Astrocyte (in vitro differentiated cells and primary cell): Measurements from ENCODE around the gene TBRG1. TPM values are rescaled to one million over a fixed set of nuclear protein-coding genes. Genes with fewer than 3 reads are reported as not detected.
"Not testable (repeated sequence)": the region's sequence is repeated elsewhere in the genome, so short reads cannot be mapped to it uniquely, and the experiment has no call there.

Experiments used
- DNase-seq: peaks from one replicate; pipeline ENCODE4 v3.0.0-alpha.2; 2010; ENCODE audit warnings: low read depth
- FAIRE-seq: peaks from 2 replicates; lab custom pipeline; 2011; peaks lifted over from hg19 to GRCh38; lab: Jason Lieb, UNC
- H2AFZ ChIP-seq: 2 replicates; pipeline ENCODE4 v1.6.0; 2012; ENCODE audit warnings: low read depth, low read length, inconsistent platforms
- H3K27ac ChIP-seq: 2 replicates; pipeline ENCODE4 v1.5.1; 2011; ENCODE audit warnings: low read depth, low read length, inconsistent platforms
- H3K27me3 ChIP-seq: 2 replicates; pipeline ENCODE4 v1.6.0; 2011; ENCODE audit warnings: low read length, inconsistent platforms; ENCODE audit not compliant: insufficient read depth
- H3K36me3 ChIP-seq: 2 replicates; pipeline ENCODE4 v1.5.1; 2011; ENCODE audit warnings: low read length, inconsistent platforms; ENCODE audit not compliant: insufficient read depth
- H3K4me1 ChIP-seq: 2 replicates; pipeline ENCODE4 v1.5.1; 2011; ENCODE audit warnings: low read length, inconsistent platforms; ENCODE audit not compliant: insufficient read depth
- H3K4me2 ChIP-seq: 2 replicates; pipeline ENCODE4 v1.6.0; 2012; ENCODE audit warnings: low read length, inconsistent platforms
- H3K4me3 ChIP-seq: 2 replicates; pipeline ENCODE4 v1.5.1; 2011; ENCODE audit warnings: low read depth, mild to moderate bottlenecking, low read length, inconsistent platforms; ENCODE audit not compliant: insufficient read depth
- H3K79me2 ChIP-seq: 2 replicates; pipeline ENCODE4 v1.6.0; 2012; ENCODE audit warnings: mild to moderate bottlenecking, low read length, inconsistent platforms; ENCODE audit not compliant: insufficient read depth
- H3K9ac ChIP-seq: 2 replicates; pipeline ENCODE4 v1.6.0; 2012; ENCODE audit warnings: mild to moderate bottlenecking, low read length, inconsistent platforms
- H3K9me3 ChIP-seq: 2 replicates; pipeline ENCODE4 v1.5.1; 2012; ENCODE audit warnings: low read depth, mild to moderate bottlenecking, low read length, inconsistent platforms; ENCODE audit not compliant: insufficient read depth
- H4K20me1 ChIP-seq: 2 replicates; pipeline ENCODE4 v1.6.0; 2012; ENCODE audit warnings: low read length, inconsistent platforms; ENCODE audit not compliant: insufficient read depth
- H3K27ac Mint-ChIP-seq: one replicate; pipeline ENCODE4 v1.8.0; 2021; ENCODE audit warnings: mild to moderate bottlenecking, mixed read lengths; ENCODE audit not compliant: unreplicated experiment
- H3K27me3 Mint-ChIP-seq: one replicate; pipeline ENCODE4 v1.8.0; 2021; ENCODE audit warnings: low read depth, mixed read lengths; ENCODE audit not compliant: unreplicated experiment
- H3K36me3 Mint-ChIP-seq: one replicate; pipeline ENCODE4 v1.8.0; 2021; ENCODE audit warnings: low read depth, mixed read lengths; ENCODE audit not compliant: unreplicated experiment
- H3K4me1 Mint-ChIP-seq: one replicate; pipeline ENCODE4 v1.8.0; 2021; ENCODE audit warnings: low read depth, mixed read lengths; ENCODE audit not compliant: unreplicated experiment
- H3K4me3 Mint-ChIP-seq: one replicate; pipeline ENCODE4 v1.8.0; 2021; ENCODE audit warnings: mild to moderate bottlenecking, moderate library complexity, mixed read lengths; ENCODE audit not compliant: unreplicated experiment
- H3K9me3 Mint-ChIP-seq: one replicate; pipeline ENCODE4 v1.8.0; 2021; ENCODE audit warnings: mild to moderate bottlenecking, mixed read lengths; ENCODE audit not compliant: unreplicated experiment
- CTCF ChIP-seq: IDR thresholded peaks from 2 replicates; pipeline ENCODE4 v1.5.1; 2011; ENCODE audit warnings: low read depth, mild to moderate bottlenecking, inconsistent platforms, low read length, moderate library complexity; ENCODE audit not compliant: insufficient read depth
- EZH2 ChIP-seq: IDR thresholded peaks from 2 replicates; pipeline ENCODE4 v1.6.1; 2012; ENCODE audit warnings: mild to moderate bottlenecking, low read length, inconsistent platforms; ENCODE audit not compliant: insufficient read depth
- total RNA-seq: library from RNA; stranded (reverse); gene quantifications from 2 replicates; pipeline ENCODE4 v1.2.1, GENCODE V29; 2021

Gene TBRG1
- total RNA-seq, 1 donor from 2014 or later: 36.8 TPM

- H3K79me2 ChIP-seq: no peaks in the 10 kb centered on the region
- no peak overlapping the region for H3K9ac ChIP-seq
- FAIRE-seq (no peak), DNase-seq (no peak)
- Mint-ChIP-seq H3K27me3 (no peaks in the 10 kb centered on the region), H3K4me1 (no peaks in the 10 kb centered on the region), H3K27ac (no peak overlapping the region), H3K9me3 (no peaks in the 10 kb centered on the region), H3K4me3 (no peak overlapping the region), H3K36me3 (no peaks in the 10 kb centered on the region)
- peaks cover 5% of the 10 kb centered on the region for H3K27me3 ChIP-seq
- TF ChIP-seq EZH2: no peak
- TF ChIP-seq CTCF: no peak
- no peak overlapping the region for H3K4me2 ChIP-seq
- no peak overlapping the region for H2AFZ ChIP-seq
- no peaks in the 10 kb centered on the region for H4K20me1 ChIP-seq
- H3K4me3 ChIP-seq: no peak overlapping the region
- H3K4me1 ChIP-seq: no peaks in the 10 kb centered on the region
- H3K36me3 ChIP-seq: no peaks in the 10 kb centered on the region
- no peaks in the 10 kb centered on the region for H3K9me3 ChIP-seq
- H3K27ac ChIP-seq: no peak overlapping the region
These were observed 25.0 kb upstream of the TBRG1 start for GRCh38 chr11:124597626-124598025.

DNA sequence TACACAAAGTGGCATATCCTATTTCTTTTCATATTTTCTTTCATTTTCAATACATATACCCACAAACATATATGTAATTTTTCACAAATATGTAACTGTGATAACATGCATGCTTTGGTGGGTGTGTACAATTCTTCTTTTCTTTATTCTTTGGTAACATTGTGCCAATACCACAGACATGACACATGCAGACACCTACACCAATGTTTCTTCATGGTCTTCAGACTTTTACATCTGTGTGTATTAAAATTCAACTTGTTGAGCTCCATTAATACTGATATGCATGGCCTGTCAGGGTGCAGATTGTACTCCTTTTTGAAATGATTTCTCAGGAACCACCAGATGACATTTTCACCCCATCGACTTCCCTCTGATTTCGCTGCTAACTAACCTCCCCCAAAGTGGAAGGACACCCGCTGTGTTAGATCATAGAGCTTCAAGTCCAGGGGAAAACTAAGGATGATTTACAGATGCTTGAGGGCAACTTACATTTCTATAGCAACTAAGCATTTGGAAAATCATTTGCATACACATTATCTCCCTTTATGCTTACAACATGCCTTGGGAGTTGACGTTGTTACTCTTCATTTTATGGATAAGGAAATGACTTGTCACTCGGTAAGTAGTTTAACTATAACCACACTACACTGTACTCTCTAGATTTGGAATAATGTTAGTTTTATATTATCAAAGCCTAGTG lies 21.9 kb upstream of the TBRG1 start:
- H3K9me3 ChIP-seq: no peaks in the 10 kb centered on the region
- H4K20me1 ChIP-seq: no peaks in the 10 kb centered on the region
- no peaks in the 10 kb centered on the region for H3K79me2 ChIP-seq
- H3K4me1 ChIP-seq: no peaks in the 10 kb centered on the region
- no peak for TF ChIP-seq CTCF
- no peak for TF ChIP-seq EZH2
- no peak overlapping the region for H3K4me3 ChIP-seq
- Mint-ChIP-seq H3K9me3 (no peaks in the 10 kb centered on the region), H3K27ac (no peak overlapping the region), H3K4me1 (no peaks in the 10 kb centered on the region), H3K36me3 (no peaks in the 10 kb centered on the region), H3K27me3 (no peaks in the 10 kb centered on the region), H3K4me3 (no peak overlapping the region)
- H3K36me3 ChIP-seq: no peaks in the 10 kb centered on the region
- no peak for FAIRE-seq
- no peak overlapping the region for H3K4me2 ChIP-seq
- no peak for DNase-seq
- no peak overlapping the region for H3K27ac ChIP-seq
- no peak overlapping the region for H2AFZ ChIP-seq
- H3K27me3 ChIP-seq: peaks cover 5% of the 10 kb centered on the region
- H3K9ac ChIP-seq: no peak overlapping the region

DNA sequence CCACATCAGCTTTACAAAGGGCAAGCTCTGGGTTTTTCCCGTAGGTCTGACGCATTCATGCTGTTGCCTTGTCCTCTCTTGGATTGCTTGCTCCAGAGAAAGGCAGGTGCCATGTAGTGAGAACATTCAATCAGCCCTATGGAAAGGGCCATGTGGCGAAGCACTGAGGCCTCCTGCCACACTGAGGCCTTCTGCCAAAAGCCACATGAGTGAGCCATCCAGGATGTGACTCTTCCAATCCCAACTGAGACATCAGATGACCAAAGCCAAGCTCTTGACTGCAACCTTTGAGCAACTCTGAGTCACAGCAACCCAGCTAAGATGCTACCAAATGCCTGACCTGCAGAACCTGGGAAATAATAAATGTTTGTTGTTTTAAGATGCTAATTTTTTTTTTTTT lies 20.5 kb upstream of the TBRG1 start:
- H3K9me3 ChIP-seq: no peaks in the 10 kb centered on the region
- no peaks in the 10 kb centered on the region for H3K4me1 ChIP-seq
- no peaks in the 10 kb centered on the region for H3K79me2 ChIP-seq
- H3K9ac ChIP-seq: no peak overlapping the region
- Mint-ChIP-seq H3K36me3 (no peaks in the 10 kb centered on the region), H3K27me3 (no peaks in the 10 kb centered on the region), H3K27ac (no peak overlapping the region), H3K4me1 (no peaks in the 10 kb centered on the region), H3K4me3 (no peak overlapping the region), H3K9me3 (no peaks in the 10 kb centered on the region)
- H3K27me3 ChIP-seq: peaks cover 4% of the 10 kb centered on the region
- H2AFZ ChIP-seq: no peak overlapping the region
- no peaks in the 10 kb centered on the region for H3K36me3 ChIP-seq
- no peak for TF ChIP-seq CTCF
- H3K4me3 ChIP-seq: no peak overlapping the region
- H3K27ac ChIP-seq: no peak overlapping the region
- H3K4me2 ChIP-seq: no peak overlapping the region
- DNase-seq: peak; percentile 39
- FAIRE-seq: no peak
- no peaks in the 10 kb centered on the region for H4K20me1 ChIP-seq

DNA sequence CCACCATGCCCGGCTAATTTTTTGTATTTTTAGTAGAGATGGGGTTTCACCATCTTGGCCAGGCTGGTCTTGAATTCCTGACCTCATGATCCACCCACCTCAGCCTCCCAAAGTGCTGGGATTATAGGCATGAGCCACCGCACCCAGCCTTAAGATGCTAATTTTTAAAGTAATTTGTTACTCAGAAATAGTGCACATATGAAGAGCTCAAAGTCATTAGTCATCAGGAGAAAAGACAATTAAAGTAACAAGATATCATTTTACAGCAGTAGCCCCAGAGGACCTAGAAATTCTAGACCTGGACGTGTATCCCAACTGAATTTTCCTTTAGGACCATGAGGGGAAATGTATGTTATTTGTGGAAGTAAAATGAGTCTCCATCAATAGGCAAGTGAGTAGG lies 19.9 kb upstream of the TBRG1 start:
- not testable (repeated sequence) for H3K9ac ChIP-seq, H3K4me3 ChIP-seq, H3K36me3 Mint-ChIP-seq, H3K27me3 Mint-ChIP-seq, H3K27ac ChIP-seq, H2AFZ ChIP-seq, DNase-seq, H3K79me2 ChIP-seq, FAIRE-seq, H3K4me3 Mint-ChIP-seq, H3K27ac Mint-ChIP-seq, H4K20me1 ChIP-seq, H3K4me2 ChIP-seq, H3K4me1 Mint-ChIP-seq, H3K9me3 Mint-ChIP-seq, H3K36me3 ChIP-seq, H3K9me3 ChIP-seq, H3K27me3 ChIP-seq, H3K4me1 ChIP-seq
